GM12891 (cell line): ENCODE data around the gene APOF.

ENCODE experiments used
- POLR2A ChIP-seq: IDR thresholded peaks from 2 replicates; pipeline ENCODE4 v1.6.1; 2011; ENCODE audit warnings: low read depth, low read length, control low read depth
- POLR2AphosphoS5 ChIP-seq: IDR thresholded peaks from 2 replicates; pipeline ENCODE4 v1.6.1; 2011; ENCODE audit warnings: low read depth, low read length, control low read depth
- POU2F2 ChIP-seq: IDR thresholded peaks from 2 replicates; pipeline ENCODE4 v1.6.1; 2011; ENCODE audit warnings: low read depth, mild to moderate bottlenecking, control low read depth, low read length, moderate library complexity
- SPI1 ChIP-seq: IDR thresholded peaks from 2 replicates; pipeline ENCODE4 v1.6.1; 2011; ENCODE audit warnings: low read depth, low read length, control low read depth
- TAF1 ChIP-seq: IDR thresholded peaks from 2 replicates; pipeline ENCODE4 v1.6.1; 2011; ENCODE audit warnings: low read depth, low read length, control low read depth

GRCh38 chr12:56350662-56351061, 12.0 kb downstream of the APOF start:
- TF ChIP-seq POLR2AphosphoS5 (no peak), POLR2A (no peak), SPI1 (no peak), POU2F2 (no peak), TAF1 (no peak)
